ENCODE data around the gene SAMD13.

SAMD13 gene

GRCh38 chr1:84353695-84354094 is 52.2 kb downstream of the SAMD13 start:
- in situ Hi-C loops (cut with MboI; ENCODE audit: low pct_unique_long_range_greater_than_20kb, low sequenced_read_pairs, unreplicated experiment), result no loop called here
- TF ChIP-seq CTCF (IDR thresholded peaks at IDR 0.05; ENCODE audit: extremely low read depth, insufficient read depth, missing control alignments), result no peak
- no peak for DNase-seq (ENCODE audit: low spot score)

GRCh38 chr1:84355556-84355955 is 54.0 kb downstream of the SAMD13 start:
- no peak for TF ChIP-seq CTCF (IDR thresholded peaks at IDR 0.05; ENCODE audit: extremely low read depth, insufficient read depth, missing control alignments)
- in situ Hi-C loops (cut with MboI; ENCODE audit: low pct_unique_long_range_greater_than_20kb, low sequenced_read_pairs, unreplicated experiment), result no loop called here
- DNase-seq (ENCODE audit: low spot score), result no peak

GRCh38 chr1:84356881-84357280 is 55.4 kb downstream of the SAMD13 start:
- no peak for DNase-seq (ENCODE audit: low spot score)
- TF ChIP-seq CTCF (IDR thresholded peaks at IDR 0.05; ENCODE audit: extremely low read depth, insufficient read depth, missing control alignments), result no peak
- in situ Hi-C loops (cut with MboI; ENCODE audit: low pct_unique_long_range_greater_than_20kb, low sequenced_read_pairs, unreplicated experiment), result no loop called here

- in situ Hi-C loops (cut with MboI; ENCODE audit: low pct_unique_long_range_greater_than_20kb, low sequenced_read_pairs, unreplicated experiment), result no loop called here
- TF ChIP-seq CTCF (IDR thresholded peaks at IDR 0.05; ENCODE audit: extremely low read depth, insufficient read depth, missing control alignments), result no peak
- DNase-seq (ENCODE audit: low spot score), result no peak
These were observed 57.2 kb downstream of the SAMD13 start for GRCh38 chr1:84358695-84359094.

- TF ChIP-seq CTCF (IDR thresholded peaks at IDR 0.05; ENCODE audit: extremely low read depth, insufficient read depth, missing control alignments), result no peak
- in situ Hi-C loops (cut with MboI; ENCODE audit: low pct_unique_long_range_greater_than_20kb, low sequenced_read_pairs, unreplicated experiment), result no loop called here
- no peak for DNase-seq (ENCODE audit: low spot score)
These were observed 58.8 kb downstream of the SAMD13 start for GRCh38 chr1:84360316-84360715.

- no peak for DNase-seq (ENCODE audit: low spot score)
- TF ChIP-seq CTCF (IDR thresholded peaks at IDR 0.05; ENCODE audit: extremely low read depth, insufficient read depth, missing control alignments), result no peak
- in situ Hi-C loops (cut with MboI; ENCODE audit: low pct_unique_long_range_greater_than_20kb, low sequenced_read_pairs, unreplicated experiment), result no loop called here
These were observed 60.3 kb downstream of the SAMD13 start for GRCh38 chr1:84361796-84362195.

- in situ Hi-C loops (cut with MboI; ENCODE audit: low pct_unique_long_range_greater_than_20kb, low sequenced_read_pairs, unreplicated experiment), result no loop called here
- DNase-seq (ENCODE audit: low spot score), result no peak
- TF ChIP-seq CTCF (IDR thresholded peaks at IDR 0.05; ENCODE audit: extremely low read depth, insufficient read depth, missing control alignments), result no peak
These were observed 61.5 kb downstream of the SAMD13 start for GRCh38 chr1:84363019-84363418.

Data from GM13977 (cell line).